VCaP (cell line): ENCODE results near the gene SPRR4.
A peak's percentile ranks its signal among the peaks of the same experiment; 100 is the strongest.
"Not testable (repeated sequence)": the region's sequence is repeated elsewhere in the genome, so short reads cannot be mapped to it uniquely, and the experiment has no call there.

ENCODE experiments used
- H3K27ac ChIP-seq: fragments of 450-650 bp; 2 replicates; pipeline ENCODE4 v1.5.1; 2017
- CTCF ChIP-seq: fragments of 450-650 bp; conservative IDR thresholded peaks from 2 replicates; pipeline ENCODE4 v1.5.1; 2017; ENCODE audit warnings: mild to moderate bottlenecking, moderate library complexity

SPRR4 gene

GRCh38 chr1:152995842-152996241 is 25.4 kb downstream of the SPRR4 start:
- no peak overlapping the region for H3K27ac ChIP-seq
- TF ChIP-seq CTCF, result no peak

GRCh38 chr1:152996633-152997400 is 26.4 kb downstream of the SPRR4 start:
- TF ChIP-seq CTCF, result no peak
- H3K27ac ChIP-seq, result peak overlapping the region; percentile 26; the same call in 1 of the 2 replicates

GRCh38 chr1:152997901-152998300 is 27.5 kb downstream of the SPRR4 start:
- TF ChIP-seq CTCF, result no peak
- peak overlapping the region; percentile 26; the same call in 1 of the 2 replicates for H3K27ac ChIP-seq

GRCh38 chr1:152998476-152998875 is 28.0 kb downstream of the SPRR4 start:
- no peak for TF ChIP-seq CTCF
- peak overlapping the region; percentile 26; the same call in 1 of the 2 replicates for H3K27ac ChIP-seq

GRCh38 chr1:152999818-153000217 is 29.4 kb downstream of the SPRR4 start:
- H3K27ac ChIP-seq, result no peak overlapping the region
- no peak for TF ChIP-seq CTCF

GRCh38 chr1:153000294-153000693 is 29.8 kb downstream of the SPRR4 start:
- H3K27ac ChIP-seq, result no peak overlapping the region
- no peak for TF ChIP-seq CTCF

GRCh38 chr1:153001382-153001781 is 30.9 kb downstream of the SPRR4 start, which contains the start of gene SPRR3:
Gene SPRR3, plus strand, starts transcription at chr1:153001749. Its CDS starts 1,272 bp downstream, at chr1:153003021.
- H3K27ac ChIP-seq, result no peak within 1 kb of the TSS
- TF ChIP-seq CTCF, result no peak

GRCh38 chr1:153011235-153011758 is 40.8 kb downstream of the SPRR4 start:
- not testable (repeated sequence) for H3K27ac ChIP-seq

- not testable (repeated sequence) for H3K27ac ChIP-seq
Measured at GRCh38 chr1:153021829-153022228, 51.4 kb downstream of the SPRR4 start.
